HPDE6-E6E7 (cell line): ENCODE results near the gene RPL18.
"Not testable (repeated sequence)": the region's sequence is repeated elsewhere in the genome, so short reads cannot be mapped to it uniquely, and the experiment has no call there.

Source experiments
- DNase-seq: peaks from one replicate; pipeline ENCODE4 v3.0.0; 2011; ENCODE audit warnings: missing footprints; ENCODE audit errors: extremely low spot score

Gene RPL18

GRCh38 chr19:48644839-48645619 is 26.1 kb upstream of the RPL18 start:
- DNase-seq = no peak

- no peak for DNase-seq
Measured at GRCh38 chr19:48644355-48644754, 25.4 kb upstream of the RPL18 start.

DNA sequence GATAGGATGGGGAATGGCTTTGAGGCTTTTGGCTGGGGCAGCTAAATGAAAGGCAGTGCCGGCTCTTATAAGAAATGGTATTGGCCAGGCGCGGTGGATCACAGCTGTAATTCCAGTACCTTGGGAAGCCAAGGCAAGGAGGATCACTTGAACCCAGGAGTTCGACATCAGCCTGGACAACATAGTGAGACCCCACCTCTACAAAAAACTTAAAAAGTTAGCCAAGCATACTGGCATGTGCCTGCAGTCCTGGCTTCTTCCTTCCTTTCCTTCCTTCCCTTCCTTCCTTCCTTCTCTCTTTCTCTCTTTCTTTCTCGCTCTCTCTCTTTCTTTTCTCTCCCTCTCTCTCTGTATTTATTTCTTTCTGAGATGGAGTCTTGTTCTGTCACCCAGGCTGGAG is 23.9 kb upstream of the RPL18 start:
- DNase-seq = no peak

- no peak for DNase-seq
Measured at GRCh38 chr19:48641850-48642249, 22.9 kb upstream of the RPL18 start.

- no peak for DNase-seq
Measured at GRCh38 chr19:48639483-48640375, 20.8 kb upstream of the RPL18 start.

- no peak for DNase-seq
Measured at GRCh38 chr19:48638831-48639381, 19.9 kb upstream of the RPL18 start.

GRCh38 chr19:48637948-48638830 is 19.2 kb upstream of the RPL18 start:
- DNase-seq = peak; percentile 87

GRCh38 chr19:48637449-48637947 is 18.5 kb upstream of the RPL18 start:
- peak; percentile 87 for DNase-seq

- DNase-seq = no peak
Measured at GRCh38 chr19:48636859-48637448, 18.0 kb upstream of the RPL18 start, which contains the start of gene DBP. TSS of gene DBP (minus strand) at chr19:48637379. CDS start at chr19:48636994, 385 bp downstream.

GRCh38 chr19:48635966-48636858 is 17.2 kb upstream of the RPL18 start:
- DNase-seq = no peak

- DNase-seq = no peak
Measured at GRCh38 chr19:48635263-48635965, 16.4 kb upstream of the RPL18 start.

GRCh38 chr19:48634424-48635262 is 15.7 kb upstream of the RPL18 start:
- DNase-seq = no peak

GRCh38 chr19:48634036-48634342 is 15.0 kb upstream of the RPL18 start:
- DNase-seq = no peak

GRCh38 chr19:48633148-48634035 is 14.4 kb upstream of the RPL18 start:
- no peak for DNase-seq

DNA sequence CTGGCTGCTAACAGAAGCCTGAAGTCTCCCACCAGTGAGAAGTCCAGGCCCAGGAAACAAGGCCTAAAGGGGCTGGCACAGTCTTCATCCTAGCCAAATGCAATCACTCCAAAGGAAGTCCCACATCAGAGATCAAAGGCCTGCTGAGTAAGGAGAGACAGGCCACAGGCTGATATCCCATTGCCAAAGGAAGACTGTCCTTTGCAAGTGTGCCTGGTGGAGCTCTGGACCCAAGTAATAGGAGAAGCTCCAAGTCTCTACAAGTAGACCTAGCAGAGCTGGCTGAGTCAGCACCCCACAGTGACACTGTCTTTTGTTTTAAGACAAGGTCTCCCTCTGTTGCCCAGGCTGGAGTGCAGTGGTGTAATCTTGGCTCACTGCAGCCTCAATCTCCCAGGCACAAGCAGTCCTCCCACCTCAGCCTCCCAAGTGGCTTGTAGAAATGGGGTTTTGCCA is 13.7 kb upstream of the RPL18 start:
- no peak for DNase-seq

DNA sequence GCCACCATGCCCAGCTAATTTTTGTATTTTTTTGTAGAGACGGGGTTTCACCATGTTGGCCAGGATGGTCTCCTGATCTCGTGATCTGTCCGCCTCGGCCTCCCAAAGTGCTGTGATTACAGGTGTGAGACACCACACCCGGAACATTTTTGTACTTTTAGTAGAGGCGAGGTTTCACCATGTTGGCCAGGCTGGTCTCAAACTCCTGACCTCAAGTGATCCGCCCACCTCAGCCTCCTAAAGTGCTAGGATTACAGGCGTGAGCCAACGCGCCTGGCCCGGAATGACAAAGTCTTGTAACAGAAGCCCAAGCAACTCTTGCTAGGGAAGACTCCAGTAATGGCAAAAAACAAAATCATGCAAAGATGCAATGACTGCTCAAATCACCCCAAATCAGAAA is 13.3 kb upstream of the RPL18 start:
- DNase-seq = not testable (repeated sequence)

DNA sequence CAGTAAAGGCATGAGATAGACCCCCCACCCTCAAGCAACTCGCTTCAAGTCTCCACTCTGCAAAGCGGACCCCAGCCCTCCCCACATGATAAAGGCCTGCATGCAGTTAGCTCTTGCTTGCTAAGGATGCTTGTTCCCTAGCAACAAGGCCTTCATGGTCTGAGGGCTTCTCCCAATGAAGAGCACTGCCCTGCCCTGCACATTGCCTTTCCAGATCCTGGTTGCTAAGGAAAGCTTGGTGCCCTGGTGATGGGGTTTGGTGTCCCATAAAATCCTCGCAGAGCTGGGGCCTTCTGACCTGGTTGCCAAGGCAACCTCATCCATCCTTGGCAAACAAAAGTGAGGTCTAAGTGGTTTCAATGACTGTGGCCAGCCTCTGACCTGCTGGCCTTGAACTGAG is 12.2 kb upstream of the RPL18 start:
- DNase-seq = no peak
